K562 (cell line): ENCODE measurements around the gene DVL2. TPM values are rescaled to one million over a fixed set of nuclear protein-coding genes. Genes with fewer than 3 reads are reported as not detected.

Source experiments
- ATAC-seq: fragments of 200-7000 bp; cut with Tn5 transposase; 3 replicates; pipeline ENCODE4 v1.9.1; 2020; ENCODE audit warnings: moderate library complexity
- BruUV-seq: library from RNA; stranded (reverse); fragments of 400-500 nt; replicated peaks from 2 replicates; lab custom pipeline; 2021; lab: Mats Ljungman, UMichigan
- CTCF ChIA-PET: fragments of 300-600 bp; formaldehyde crosslinking; extraction: SDS; loops from one replicate; lab custom pipeline; 2021; ENCODE audit warnings: low intra/inter-chr PET ratio; lab: Yijun Ruan, JAX
- POLR2A ChIA-PET: fragments of 300-600, 350-650 bp; sonication (Branson Sonifier 250); formaldehyde crosslinking; extraction: SDS; loops from one replicate; lab custom pipeline; 2021; ENCODE audit warnings: antibody characterized with exemption, inconsistent platforms; lab: Yijun Ruan, JAX
- DNase-seq, 4 experiments: peaks; one replicate each; pipeline versions ENCODE4 v3.0.0 to v3.0.0-alpha.2; 2011 to 2018; ENCODE audit warnings: low spot score in 3 of 4, mixed read lengths in 3 of 4; ENCODE audit errors: extremely low read depth in 1 of 4
- FAIRE-seq: peaks from 2 replicates; lab custom pipeline; 2011; peaks lifted over from hg19 to GRCh38; lab: Jason Lieb, UNC
- H2AFZ ChIP-seq: 2 replicates; pipeline ENCODE4 v1.6.0; 2011; ENCODE audit warnings: low read depth, low read length, control low read depth, inconsistent platforms
- H3K27ac ChIP-seq: fragments of 200-600 bp; 3 replicates; pipeline ENCODE4 v1.8.0; 2011; ENCODE audit warnings: low read depth, mild to moderate bottlenecking, control low read depth, inconsistent platforms, low read length, moderate library complexity, mixed read lengths; ENCODE audit errors: extremely low read depth
- H3K27me3 ChIP-seq, 2 experiments: fragments of 300-600 bp in 1 of 2; 2 replicates in 1 of 2; 3 replicates in 1 of 2; pipeline versions ENCODE4 v1.6.0 to v1.8.0; 2011; ENCODE audit warnings: inconsistent platforms in 2 of 2, low read length in 2 of 2, mild to moderate bottlenecking in 1 of 2, mixed read lengths in 1 of 2, moderate library complexity in 1 of 2; ENCODE audit not compliant: control insufficient read depth in 2 of 2, insufficient read depth in 2 of 2
- H3K36me3 ChIP-seq: fragments of 300-600 bp; 3 replicates; pipeline ENCODE4 v1.8.0; 2011; ENCODE audit warnings: mild to moderate bottlenecking, low read length, inconsistent platforms; ENCODE audit not compliant: control insufficient read depth, insufficient read depth
- H3K4me1 ChIP-seq, 2 experiments: fragments of 200-600 bp in 1 of 2; replicated peaks in 1 of 2; 2 replicates in 1 of 2; 3 replicates in 1 of 2; pipeline versions ENCODE4 v1.5.1 to v1.8.0; 2011; ENCODE audit warnings: inconsistent platforms in 2 of 2, low read length in 2 of 2, mild to moderate bottlenecking in 1 of 2, mixed read lengths in 1 of 2, moderate library complexity in 1 of 2; ENCODE audit not compliant: control insufficient read depth in 2 of 2, insufficient read depth in 2 of 2
- H3K4me2 ChIP-seq: 2 replicates; pipeline ENCODE4 v1.6.1; 2011; ENCODE audit warnings: low read length, control low read depth, inconsistent platforms, mixed read lengths; ENCODE audit not compliant: insufficient read depth
- H3K4me3 ChIP-seq: fragments of 200-600 bp; sonication (generic), shearing (Covaris generic); 2 replicates; pipeline ENCODE4 v1.5.1; 2016; ENCODE audit warnings: control low read depth, inconsistent platforms
- H3K79me2 ChIP-seq: fragments of 200-600 bp; 3 replicates; pipeline ENCODE4 v1.8.0; 2011; ENCODE audit warnings: low read length, inconsistent platforms; ENCODE audit not compliant: control insufficient read depth, insufficient read depth
- H3K9ac ChIP-seq, 2 experiments: 2 replicates each; pipeline versions ENCODE4 v1.6.0 to v1.6.1; 2011; ENCODE audit warnings: low read depth in 2 of 2, low read length in 2 of 2, control low read depth in 1 of 2, inconsistent platforms in 1 of 2, mild to moderate bottlenecking in 1 of 2, mixed read lengths in 1 of 2; ENCODE audit not compliant: insufficient read depth in 1 of 2
- H3K9me1 ChIP-seq: one replicate; pipeline ENCODE4 v1.6.0; 2011; ENCODE audit warnings: inconsistent platforms, mild to moderate bottlenecking, low read length, moderate library complexity; ENCODE audit not compliant: control insufficient read depth, insufficient read depth
- H3K9me3 ChIP-seq: replicated peaks from 2 replicates; pipeline ENCODE4 v1.5.1; 2011; ENCODE audit warnings: low read depth, low read length, inconsistent platforms; ENCODE audit not compliant: control insufficient read depth, insufficient read depth
- H4K20me1 ChIP-seq: replicated peaks from 2 replicates; pipeline ENCODE4 v1.6.1; 2011; ENCODE audit warnings: low read length, inconsistent platforms, mixed read lengths; ENCODE audit not compliant: control insufficient read depth, insufficient read depth
- ATF3 ChIP-seq, 2 experiments: fragments of 450-650 bp in 1 of 2; sonication (generic) in 1 of 2; formaldehyde crosslinking in 1 of 2; IDR thresholded peaks in 1 of 2; conservative IDR thresholded peaks in 1 of 2; 2 replicates each; pipeline versions ENCODE4 v1.6.1 to v1.8.1; 2016 to 2023; ENCODE audit warnings: mild to moderate bottlenecking in 2 of 2, moderate library complexity in 2 of 2, inconsistent platforms in 1 of 2, missing genetic modification reagents in 1 of 2
- C11orf30 ChIP-seq: fragments of 450-650 bp; IDR thresholded peaks from 2 replicates; pipeline ENCODE4 v1.6.1; 2016; ENCODE audit warnings: low read depth, mild to moderate bottlenecking
- CHD4 ChIP-seq: fragments of 200-600 bp; sonication (generic); IDR thresholded peaks from 3 replicates; pipeline ENCODE4 v1.6.1; 2012; ENCODE audit warnings: low read depth, mild to moderate bottlenecking, mixed read lengths, low read length, inconsistent platforms; ENCODE audit not compliant: insufficient read depth, insufficient replicate concordance, poor library complexity, severe bottlenecking
- DIDO1 ChIP-seq: fragments of 450-650 bp; IDR thresholded peaks from 2 replicates; pipeline ENCODE4 v1.6.1; 2016; ENCODE audit warnings: low read depth, missing biosample characterization, missing genetic modification characterization
- GTF3C2 ChIP-seq: IDR thresholded peaks from 3 replicates; pipeline ENCODE4 v1.6.1; 2011; ENCODE audit warnings: borderline replicate concordance, mild to moderate bottlenecking, moderate library complexity; ENCODE audit not compliant: insufficient read length; ENCODE audit errors: extremely low read depth
- HDGF ChIP-seq: fragments of 450-650 bp; IDR thresholded peaks from 2 replicates; pipeline ENCODE4 v1.6.1; 2016
- NBN ChIP-seq: fragments of 450-650 bp; IDR thresholded peaks from 2 replicates; pipeline ENCODE4 v1.6.1; 2016; ENCODE audit warnings: low read depth, mild to moderate bottlenecking
- NRF1 ChIP-seq, 2 experiments: fragments of 450-650 bp; IDR thresholded peaks in 1 of 2; conservative IDR thresholded peaks in 1 of 2; 2 replicates each; pipeline ENCODE4 v1.6.1; 2014; ENCODE audit warnings: mild to moderate bottlenecking in 2 of 2
- SRSF7 ChIP-seq: fragments of 200-400 bp; formaldehyde crosslinking; optimal IDR thresholded peaks from 2 replicates; pipeline ENCODE3; 2017; ENCODE audit warnings: mild to moderate bottlenecking, low read depth, low read length
- STAT5B ChIP-seq: fragments of 250-450 bp; sonication (Bioruptor Pico); IDR thresholded peaks from 2 replicates; pipeline ENCODE4 v1.8.0; 2021; ENCODE audit warnings: mild to moderate bottlenecking, inconsistent platforms
- WGBS: fragments of 100-300 bp; shearing (Covaris generic); methylation state at CpG from one replicate; pipeline ENCODE4 v1.1.6; 2016; ENCODE audit warnings: low coverage, mixed read lengths; ENCODE audit not compliant: insufficient coverage; ENCODE audit errors: missing lambda C conversion rate; 5-methylcytosine and 5-hydroxymethylcytosine counted together
- in situ Hi-C: fragments of 300-500 bp; cut with MboI; formaldehyde crosslinking; loops from 4 replicates; pipeline ENCODE4 v1.15.0; 2018; ENCODE audit warnings: inconsistent platforms, mixed read lengths
- intact Hi-C: fragments of 100-400 bp; cut with micrococcal nuclease; formaldehyde crosslinking; loops from 2 replicates; pipeline ENCODE4 v1.14.2; 2022
- polyA plus RNA-seq, 8 experiments: library from polyadenylated mRNA; depleted of rRNA in 4 of 8; stranded (reverse) in 5 of 8; unstranded in 3 of 8; fragments of >200 nt; fragmentation: Nextera tagmentation in 2 of 8; fragmentation: Illumina TruSeq in 1 of 8; extraction: Ambion mirVana in 2 of 8; extraction: Trizol in 1 of 8; gene quantifications; 2 replicates each; pipeline versions ENCODE4 v1.2.1 to v1.2.3, GENCODE V29; 2011 to 2014; ENCODE audit warnings: inconsistent platforms in 1 of 8, missing spikeins in 1 of 8
- total RNA-seq, 7 experiments: library from RNA; depleted of rRNA in 6 of 7; stranded (reverse); fragments of >200 nt in 6 of 7; fragmentation: Illumina TruSeq in 2 of 7; extraction: Trizol in 2 of 7; gene quantifications; 2 replicates each; pipeline versions ENCODE4 v1.2.1 to v1.2.3, GENCODE V29; 2011 to 2021; ENCODE audit warnings: low replicate concordance in 1 of 7
- TF ChIP-seq, protein P1 (sequence below): sonication (generic); formaldehyde crosslinking; IDR thresholded peaks from 2 replicates; pipeline ENCODE4 v1.8.0; 2023; ENCODE audit warnings: missing genetic modification reagents, mild to moderate bottlenecking, borderline replicate concordance

The DVL2 gene
- total and polyA plus RNA-seq, 9 of the 15 experiments (the other 6 are each of a cell fraction or from before 2014, with no cell fraction given) = 1.3 to 49.5 (median 24.3) TPM

DNA sequence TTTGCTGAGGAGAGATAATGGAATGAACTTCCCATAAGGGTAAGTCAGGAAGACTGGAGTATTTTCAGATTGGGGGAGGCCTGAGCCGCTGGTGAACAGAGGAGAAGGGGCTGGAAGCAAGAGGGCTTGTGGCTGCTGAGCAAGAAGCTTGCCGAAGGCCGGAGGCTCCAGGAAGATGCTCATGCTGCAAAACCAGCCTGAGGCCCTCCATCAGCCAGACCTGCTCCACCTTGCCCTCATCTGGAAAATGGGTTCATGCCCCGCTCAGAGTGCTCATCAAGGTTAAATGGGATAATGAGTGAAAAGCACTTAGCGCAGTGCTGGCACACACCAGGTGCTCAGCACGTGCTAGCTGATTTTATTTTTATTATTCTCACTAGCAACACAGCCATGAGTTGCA lies 49.7 kb downstream of the DVL2 start (continued):
- no peak for TF ChIP-seq GTF3C2
- no peak for TF ChIP-seq NRF1 (conservative IDR thresholded peaks at IDR 0.05 in 1 of 2, IDR thresholded peaks at IDR 0.05 in 1 of 2)

DNA sequence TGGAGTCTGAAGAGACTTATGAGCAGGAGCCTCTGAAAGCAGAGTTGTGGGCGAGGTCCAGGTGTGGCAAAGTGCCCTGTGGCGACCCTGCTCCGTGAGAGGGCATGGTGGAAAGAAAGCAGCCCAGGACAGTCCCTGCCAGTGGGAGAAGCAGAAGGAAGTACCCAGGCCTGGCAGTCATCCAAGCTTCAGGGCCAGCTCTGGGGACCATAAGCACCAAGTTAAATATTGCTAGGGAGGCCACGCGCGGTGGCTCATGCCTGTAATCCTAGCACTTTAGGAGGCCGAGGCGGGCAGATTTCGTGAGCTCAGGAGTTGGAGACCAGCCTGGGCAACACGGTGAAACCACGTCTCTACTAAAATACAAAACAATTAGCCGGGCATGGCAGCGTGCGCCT lies 50.2 kb downstream of the DVL2 start:
- intact Hi-C loops (no loop called here), in situ Hi-C loops (no loop called here)
- no peaks in the 10 kb centered on the region for H3K9me3 ChIP-seq
- FAIRE-seq = no peak
- no peaks in the 10 kb centered on the region for H3K9me1 ChIP-seq
- ChIA-PET CTCF (interaction anchor here (0.6 kb wide), 1 partner anchor 51 kb away, joined by 3 read pairs; no protein-coding TSS in a partner anchor), POLR2A (interaction anchor here (0.6 kb wide), 1 partner anchor 185 kb away, joined by 3 read pairs; no protein-coding TSS in a partner anchor)
- H4K20me1 ChIP-seq = no peaks in the 10 kb centered on the region
- no peaks in the 10 kb centered on the region for H3K36me3 ChIP-seq
- no TSS peak for BruUV-seq
- no peak overlapping the region for H3K4me2 ChIP-seq
- H3K9ac ChIP-seq = no peak overlapping the region
- H2AFZ ChIP-seq = no peak overlapping the region
- DNase-seq = no peak
- no peaks in the 10 kb centered on the region; a peak in 1 of 5 replicates for H3K4me1 ChIP-seq
- H3K27ac ChIP-seq = no peak overlapping the region
- no peak for ATAC-seq
- no peak overlapping the region for H3K4me3 ChIP-seq
- H3K27me3 ChIP-seq = no peaks in the 10 kb centered on the region
- WGBS = 56% methylated on average over 10 of the region's 14 CpGs
- no peaks in the 10 kb centered on the region for H3K79me2 ChIP-seq
- no peak for TF ChIP-seq ATF3 (IDR thresholded peaks at IDR 0.05)
- TF ChIP-seq ATF3 (CRISPR knock-in tag; conservative IDR thresholded peaks at IDR 0.05) = no peak
- TF ChIP-seq C11orf30 = no peak
- no peak for TF ChIP-seq NBN
- no peak for TF ChIP-seq STAT5B (CRISPR knock-in tag)
- TF ChIP-seq HDGF = no peak
- TF ChIP-seq CHD4 = no peak
- no peak for TF ChIP-seq DIDO1
- TF ChIP-seq, protein P1, sequence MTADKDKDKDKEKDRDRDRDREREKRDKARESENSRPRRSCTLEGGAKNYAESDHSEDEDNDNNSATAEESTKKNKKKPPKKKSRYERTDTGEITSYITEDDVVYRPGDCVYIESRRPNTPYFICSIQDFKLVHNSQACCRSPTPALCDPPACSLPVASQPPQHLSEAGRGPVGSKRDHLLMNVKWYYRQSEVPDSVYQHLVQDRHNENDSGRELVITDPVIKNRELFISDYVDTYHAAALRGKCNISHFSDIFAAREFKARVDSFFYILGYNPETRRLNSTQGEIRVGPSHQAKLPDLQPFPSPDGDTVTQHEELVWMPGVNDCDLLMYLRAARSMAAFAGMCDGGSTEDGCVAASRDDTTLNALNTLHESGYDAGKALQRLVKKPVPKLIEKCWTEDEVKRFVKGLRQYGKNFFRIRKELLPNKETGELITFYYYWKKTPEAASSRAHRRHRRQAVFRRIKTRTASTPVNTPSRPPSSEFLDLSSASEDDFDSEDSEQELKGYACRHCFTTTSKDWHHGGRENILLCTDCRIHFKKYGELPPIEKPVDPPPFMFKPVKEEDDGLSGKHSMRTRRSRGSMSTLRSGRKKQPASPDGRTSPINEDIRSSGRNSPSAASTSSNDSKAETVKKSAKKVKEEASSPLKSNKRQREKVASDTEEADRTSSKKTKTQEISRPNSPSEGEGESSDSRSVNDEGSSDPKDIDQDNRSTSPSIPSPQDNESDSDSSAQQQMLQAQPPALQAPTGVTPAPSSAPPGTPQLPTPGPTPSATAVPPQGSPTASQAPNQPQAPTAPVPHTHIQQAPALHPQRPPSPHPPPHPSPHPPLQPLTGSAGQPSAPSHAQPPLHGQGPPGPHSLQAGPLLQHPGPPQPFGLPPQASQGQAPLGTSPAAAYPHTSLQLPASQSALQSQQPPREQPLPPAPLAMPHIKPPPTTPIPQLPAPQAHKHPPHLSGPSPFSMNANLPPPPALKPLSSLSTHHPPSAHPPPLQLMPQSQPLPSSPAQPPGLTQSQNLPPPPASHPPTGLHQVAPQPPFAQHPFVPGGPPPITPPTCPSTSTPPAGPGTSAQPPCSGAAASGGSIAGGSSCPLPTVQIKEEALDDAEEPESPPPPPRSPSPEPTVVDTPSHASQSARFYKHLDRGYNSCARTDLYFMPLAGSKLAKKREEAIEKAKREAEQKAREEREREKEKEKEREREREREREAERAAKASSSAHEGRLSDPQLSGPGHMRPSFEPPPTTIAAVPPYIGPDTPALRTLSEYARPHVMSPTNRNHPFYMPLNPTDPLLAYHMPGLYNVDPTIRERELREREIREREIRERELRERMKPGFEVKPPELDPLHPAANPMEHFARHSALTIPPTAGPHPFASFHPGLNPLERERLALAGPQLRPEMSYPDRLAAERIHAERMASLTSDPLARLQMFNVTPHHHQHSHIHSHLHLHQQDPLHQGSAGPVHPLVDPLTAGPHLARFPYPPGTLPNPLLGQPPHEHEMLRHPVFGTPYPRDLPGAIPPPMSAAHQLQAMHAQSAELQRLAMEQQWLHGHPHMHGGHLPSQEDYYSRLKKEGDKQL (CRISPR knock-in tag) = no peak
- TF ChIP-seq SRSF7 = no peak
